HEK293 (cell line): ENCODE measurements around the gene GMDS.

Experiments used
- CTCF ChIP-seq: fragments of 450-650 bp; formaldehyde crosslinking; IDR thresholded peaks from 2 replicates; pipeline ENCODE4 v1.5.1; 2016; ENCODE audit warnings: missing biosample characterization, missing genetic modification characterization
- GLI4 ChIP-seq: fragments of 450-650 bp; formaldehyde crosslinking; IDR thresholded peaks from 2 replicates; pipeline ENCODE4 v1.5.1; 2016; ENCODE audit warnings: missing biosample characterization, missing genetic modification characterization
- ZBTB44 ChIP-seq: fragments of 450-650 bp; IDR thresholded peaks from 2 replicates; pipeline ENCODE4 v1.5.1; 2018; ENCODE audit warnings: missing biosample characterization, mild to moderate bottlenecking, missing genetic modification characterization
- ZNF239 ChIP-seq: fragments of 450-650 bp; formaldehyde crosslinking; IDR thresholded peaks from 2 replicates; pipeline ENCODE4 v1.5.1; 2016; ENCODE audit warnings: missing biosample characterization, missing genetic modification characterization

GRCh38 chr6:1893470-1894130, 351.8 kb downstream of the GMDS start:
- TF ChIP-seq CTCF (no peak), ZBTB44 (tag by site-specific recombination) (no peak), ZNF239 (tag by site-specific recombination) (no peak), GLI4 (tag by site-specific recombination) (no peak)
